ENCODE measurements around the gene OGFOD3. TPM values are rescaled to one million over a fixed set of nuclear protein-coding genes. Genes with fewer than 3 reads are reported as not detected.

Gene OGFOD3
- total and polyA plus RNA-seq, 9 of the 15 experiments (the other 6 are each of a cell fraction or from before 2014, with no cell fraction given): 0.69 to 44.7 (median 18.9) TPM

DNA sequence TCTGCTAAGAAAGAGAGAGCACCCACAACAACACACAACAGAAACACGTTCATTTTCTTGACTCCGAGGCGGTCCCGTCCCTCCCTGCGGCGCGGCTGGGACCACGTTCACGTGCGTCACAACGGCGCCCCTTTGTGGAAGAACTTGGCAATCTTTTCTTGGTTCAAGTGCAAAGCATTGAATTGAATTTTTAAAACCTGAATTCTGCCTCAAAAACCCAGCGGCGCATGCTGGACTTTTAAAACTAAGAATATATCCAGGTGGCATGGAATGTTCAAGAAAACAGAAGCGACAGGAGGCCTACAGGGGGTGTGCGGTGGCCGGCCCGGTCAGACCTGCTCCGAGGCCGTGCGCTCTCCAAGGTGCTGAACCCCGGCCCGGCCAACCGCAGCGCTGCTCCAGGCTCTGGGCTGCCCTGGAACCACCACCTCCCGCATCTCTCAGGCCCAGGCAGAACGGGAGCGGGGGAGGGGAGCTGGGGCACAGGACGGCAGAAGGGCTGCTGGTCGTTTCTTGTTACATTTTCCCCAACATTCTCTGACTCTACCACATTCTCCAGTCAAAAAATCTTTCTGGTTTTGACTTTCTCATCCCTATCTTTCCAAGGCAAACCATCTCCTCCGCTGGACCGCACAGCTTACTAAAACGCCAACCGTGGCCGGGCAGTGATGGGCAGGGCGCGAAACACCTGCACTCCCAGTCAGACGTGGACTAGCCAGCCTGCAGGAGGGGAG is 3.7 kb downstream of the OGFOD3 start (continued):
- TF ChIP-seq, protein P1, sequence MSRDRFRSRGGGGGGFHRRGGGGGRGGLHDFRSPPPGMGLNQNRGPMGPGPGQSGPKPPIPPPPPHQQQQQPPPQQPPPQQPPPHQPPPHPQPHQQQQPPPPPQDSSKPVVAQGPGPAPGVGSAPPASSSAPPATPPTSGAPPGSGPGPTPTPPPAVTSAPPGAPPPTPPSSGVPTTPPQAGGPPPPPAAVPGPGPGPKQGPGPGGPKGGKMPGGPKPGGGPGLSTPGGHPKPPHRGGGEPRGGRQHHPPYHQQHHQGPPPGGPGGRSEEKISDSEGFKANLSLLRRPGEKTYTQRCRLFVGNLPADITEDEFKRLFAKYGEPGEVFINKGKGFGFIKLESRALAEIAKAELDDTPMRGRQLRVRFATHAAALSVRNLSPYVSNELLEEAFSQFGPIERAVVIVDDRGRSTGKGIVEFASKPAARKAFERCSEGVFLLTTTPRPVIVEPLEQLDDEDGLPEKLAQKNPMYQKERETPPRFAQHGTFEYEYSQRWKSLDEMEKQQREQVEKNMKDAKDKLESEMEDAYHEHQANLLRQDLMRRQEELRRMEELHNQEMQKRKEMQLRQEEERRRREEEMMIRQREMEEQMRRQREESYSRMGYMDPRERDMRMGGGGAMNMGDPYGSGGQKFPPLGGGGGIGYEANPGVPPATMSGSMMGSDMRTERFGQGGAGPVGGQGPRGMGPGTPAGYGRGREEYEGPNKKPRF (IDR thresholded peaks at IDR 0.05; ENCODE audit: low read depth, low read length): no peak
- TF ChIP-seq SMAD4 (CRISPR knock-in tag; conservative IDR thresholded peaks at IDR 0.05) (peak; percentile 80; the same call in 1 of the 2 replicates), ZNF609 (CRISPR knock-in tag; IDR thresholded peaks at IDR 0.05; ENCODE audit: borderline replicate concordance) (no peak), ZNF436 (CRISPR knock-in tag; IDR thresholded peaks at IDR 0.05) (no peak), ZNF583 (CRISPR knock-in tag; IDR thresholded peaks at IDR 0.05) (no peak; the same call in 1 of the 2 replicates), PML (IDR thresholded peaks at IDR 0.05; ENCODE audit: low read length) (no peak), YY1 (IDR thresholded peaks at IDR 0.05; ENCODE audit: borderline replicate concordance in 1 of 3, control insufficient read depth in 1 of 3, extremely low read depth in 1 of 3, insufficient read depth in 3 of 3, insufficient read length in 1 of 3, insufficient replicate concordance in 2 of 3, low read depth in 1 of 3, low read length in 2 of 3) (no peak), SOX6 (IDR thresholded peaks at IDR 0.05) (no peak), SMARCA4 (IDR thresholded peaks at IDR 0.05) (peak; percentile 48; the same call in 1 of the 2 replicates), ZNF146 (CRISPR knock-in tag; IDR thresholded peaks at IDR 0.05; ENCODE audit: unreplicated experiment) (no peak), FOXA1 (IDR thresholded peaks at IDR 0.05; ENCODE audit: borderline replicate concordance) (no peak), CTCFL (IDR thresholded peaks at IDR 0.05; ENCODE audit: borderline replicate concordance, insufficient read depth, low read depth, low read length, poor library complexity, severe bottlenecking) (peak; percentile 29), KLF6 (CRISPR knock-in tag; IDR thresholded peaks at IDR 0.05; ENCODE audit: borderline replicate concordance) (no peak), ZNF133 (CRISPR knock-in tag; IDR thresholded peaks at IDR 0.05) (no peak), NCOR1 (IDR thresholded peaks at IDR 0.05) (no peak), TFAM (CRISPR knock-in tag; conservative IDR thresholded peaks at IDR 0.05) (no peak)
